GM10266 (cell line): Measurements from ENCODE around the gene KCNIP1.

Experiments
- DNase-seq: peaks from one replicate; pipeline ENCODE4 v3.0.0; 2012; ENCODE audit errors: extremely low spot score
- CTCF ChIP-seq: IDR thresholded peaks from 2 replicates; pipeline ENCODE4 v1.5.1; 2012; ENCODE audit warnings: mild to moderate bottlenecking, low read depth; ENCODE audit not compliant: control insufficient read depth, insufficient read depth; ENCODE audit errors: missing control alignments

KCNIP1 gene

DNA sequence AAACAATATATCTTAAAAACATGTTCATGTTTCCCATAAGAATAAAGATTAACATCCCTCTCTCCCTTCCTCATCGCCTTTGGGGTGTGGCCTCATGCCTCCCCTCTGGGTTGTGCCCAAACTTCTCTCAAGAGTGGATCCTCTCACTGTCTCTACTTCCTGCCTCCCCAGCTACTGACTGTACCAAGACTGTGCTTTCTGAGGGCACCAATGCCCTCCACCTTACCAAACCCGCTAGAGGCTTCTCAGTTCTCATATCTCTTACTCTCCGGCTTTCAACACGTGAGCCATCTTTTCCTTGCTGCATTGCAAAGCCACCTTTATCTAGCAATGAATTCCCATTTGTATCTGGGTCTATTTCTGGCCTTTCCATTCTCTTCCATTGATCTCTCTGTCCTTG lies 34.4 kb upstream of the KCNIP1 start:
- DNase-seq: no peak
- TF ChIP-seq CTCF: no peak

DNA sequence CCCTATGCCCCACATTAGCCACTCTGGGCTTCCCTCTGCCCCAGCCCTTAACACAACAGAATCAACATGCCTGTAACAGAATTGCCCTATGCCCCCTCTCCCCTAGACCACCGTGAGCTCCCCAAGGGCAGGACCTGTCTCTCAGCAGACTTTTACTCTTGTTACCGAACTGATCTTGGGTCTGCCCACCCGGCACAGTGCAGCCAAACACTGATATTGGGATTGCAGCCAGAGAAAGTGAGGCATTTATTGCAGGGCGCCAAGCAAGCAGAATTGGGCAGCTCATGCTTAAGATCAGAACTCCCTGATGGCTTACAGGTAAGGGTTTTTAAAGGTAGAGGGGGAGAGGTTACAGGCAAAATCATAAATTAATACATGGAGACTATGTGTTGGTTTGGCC lies 33.5 kb upstream of the KCNIP1 start:
- TF ChIP-seq CTCF: no peak
- no peak for DNase-seq

GRCh38 chr5:170470808-170471404 lies 32.9 kb upstream of the KCNIP1 start:
- DNase-seq: no peak
- TF ChIP-seq CTCF: no peak

DNA sequence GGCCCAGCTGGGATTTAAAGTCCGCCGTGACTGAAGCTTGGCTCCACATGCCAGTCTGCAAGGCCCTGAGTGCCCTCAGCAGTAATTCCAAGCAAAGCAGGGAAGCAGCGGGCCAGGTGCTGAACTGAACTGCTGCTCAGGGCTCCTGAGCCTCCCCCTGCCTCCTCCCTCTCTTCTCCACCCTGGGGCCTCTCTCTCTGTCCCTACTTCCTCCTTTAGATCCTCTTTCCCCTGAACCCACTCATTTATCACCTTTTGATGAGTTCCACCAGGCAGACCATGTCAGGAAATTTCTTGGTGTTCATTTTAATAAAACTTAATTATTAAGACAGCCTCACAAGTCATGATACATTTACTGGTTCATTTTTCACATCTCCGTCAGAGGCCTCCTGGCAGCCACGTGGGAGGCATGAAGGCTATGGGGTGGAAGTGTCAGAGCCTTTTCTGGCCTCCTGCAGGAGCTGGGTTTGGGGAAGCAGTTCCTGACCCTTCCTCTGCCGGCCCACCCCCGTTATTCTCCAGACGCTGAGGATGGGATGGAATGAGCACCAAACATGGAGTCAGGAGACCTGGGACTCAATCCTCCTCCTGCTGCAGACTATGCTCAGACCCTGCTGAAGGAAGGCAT lies 32.2 kb upstream of the KCNIP1 start:
- no peak for DNase-seq
- no peak for TF ChIP-seq CTCF

- no peak for DNase-seq
- no peak for TF ChIP-seq CTCF
These were observed 30.2 kb upstream of the KCNIP1 start for GRCh38 chr5:170473642-170474041.

- no peak for TF ChIP-seq CTCF
- no peak for DNase-seq
These were observed 29.1 kb upstream of the KCNIP1 start for GRCh38 chr5:170474489-170475274.
